Left ventricle myocardium superior (tissue), 1 donor: Measurements from ENCODE around the gene MRRF. TPM values are rescaled to one million over a fixed set of nuclear protein-coding genes. Genes with fewer than 3 reads are reported as not detected.

Source experiments
- ATAC-seq: fragments of 200-7000 bp; cut with Tn5 transposase; one replicate; pipeline ENCODE4 v1.9.1; 2020; ENCODE audit warnings: mild to moderate bottlenecking, moderate library complexity
- DNase-seq: peaks from one replicate; pipeline ENCODE4 v3.0.0-alpha.2; 2020
- intact Hi-C: fragments of 100-400 bp; cut with micrococcal nuclease; formaldehyde crosslinking; loops from one replicate; pipeline ENCODE4 v1.11.0; 2022
- total RNA-seq: library from RNA; stranded (reverse); fragmentation: NEBNext Ultra II Directional; extraction: Animal tissue kit (Norgen Biotek cat#: 25700); gene quantifications from one replicate; pipeline ENCODE4 v1.2.1, GENCODE V29; 2021
- donor health status: DM: no; HTN: yes; CAD: no; lungs with severe emphysema.

Gene MRRF
- total RNA-seq, 1 donor from 2014 or later, result 41.3 TPM

DNA sequence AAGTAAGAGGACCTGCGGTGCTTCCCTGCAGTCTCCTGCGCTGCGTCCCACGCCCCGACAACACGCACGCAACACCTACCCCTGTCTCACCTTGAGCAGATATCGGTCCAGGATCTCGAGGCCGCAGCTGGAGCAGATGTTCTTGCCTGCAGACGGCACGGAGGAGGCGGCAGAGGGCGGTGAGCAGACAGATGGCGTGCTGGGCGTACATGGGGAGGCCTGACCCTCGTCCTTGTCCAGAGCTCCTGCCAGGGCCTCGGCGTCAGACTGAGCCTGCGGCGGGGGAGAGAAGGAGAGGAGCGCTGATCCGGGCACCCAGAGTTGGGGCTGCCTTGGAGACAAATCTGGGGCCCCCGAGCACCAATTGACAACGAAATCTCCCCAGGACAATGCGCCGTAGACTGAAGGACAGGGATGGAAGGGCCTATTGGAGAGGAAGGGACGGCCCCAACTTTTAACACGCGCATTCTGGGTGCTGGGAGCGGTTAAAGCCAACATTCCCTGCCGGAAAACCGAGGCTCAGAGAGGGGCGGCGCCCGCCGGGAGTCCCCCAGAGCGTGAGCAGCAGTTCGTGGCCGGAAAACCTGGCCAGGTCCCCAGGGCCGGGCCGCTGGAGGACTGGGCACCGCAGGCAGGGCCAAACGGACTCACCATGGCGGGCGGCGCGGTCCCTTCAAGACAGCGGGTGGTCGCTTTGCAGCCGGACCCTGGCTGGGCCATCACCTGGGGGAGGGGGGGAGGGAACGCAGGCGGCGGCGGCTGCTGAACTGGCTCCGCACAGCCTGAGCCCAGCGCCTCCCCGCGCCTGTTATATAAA lies 37.7 kb upstream of the MRRF start:
- intact Hi-C loops, result no loop called here
- ATAC-seq, result no peak
- no peak for DNase-seq

DNA sequence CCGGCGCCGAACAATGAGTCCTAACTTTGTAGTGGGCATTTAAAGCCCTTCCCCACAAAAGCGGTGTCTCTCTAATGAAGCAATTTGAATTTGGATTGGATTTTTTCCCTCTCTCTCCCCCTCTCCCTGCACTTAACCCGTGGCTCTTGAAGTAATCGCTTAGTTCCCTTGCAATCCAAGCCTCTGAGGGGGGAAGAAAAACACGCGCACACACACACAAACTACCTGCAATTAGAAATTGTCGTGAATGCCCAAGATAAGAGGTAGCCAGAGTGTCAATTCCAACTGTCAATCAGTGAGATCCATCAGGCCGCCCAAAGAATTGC lies 37.1 kb upstream of the MRRF start:
- intact Hi-C loops, result no loop called here
- ATAC-seq, result no peak
- no peak for DNase-seq

DNA sequence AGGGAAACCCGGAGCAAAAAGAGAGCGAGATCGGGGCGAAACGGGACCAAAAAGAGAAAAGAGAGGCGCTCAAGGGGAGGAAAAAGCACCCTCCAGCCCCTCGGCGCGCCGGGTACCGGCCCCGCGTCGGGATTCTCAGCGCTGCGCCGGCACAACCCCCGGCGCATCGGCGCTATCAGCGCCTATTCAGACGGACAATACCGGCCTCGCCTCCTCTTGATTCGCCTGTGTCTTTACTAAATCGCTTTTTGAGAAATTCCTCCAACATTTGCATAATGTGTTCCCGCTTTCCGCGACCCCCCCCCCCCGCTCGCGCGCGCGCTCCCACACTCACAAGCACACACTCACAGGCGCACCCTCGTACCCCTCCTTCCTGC lies 36.5 kb upstream of the MRRF start:
- no peak for ATAC-seq
- DNase-seq, result no peak
- intact Hi-C loops, result no loop called here

DNA sequence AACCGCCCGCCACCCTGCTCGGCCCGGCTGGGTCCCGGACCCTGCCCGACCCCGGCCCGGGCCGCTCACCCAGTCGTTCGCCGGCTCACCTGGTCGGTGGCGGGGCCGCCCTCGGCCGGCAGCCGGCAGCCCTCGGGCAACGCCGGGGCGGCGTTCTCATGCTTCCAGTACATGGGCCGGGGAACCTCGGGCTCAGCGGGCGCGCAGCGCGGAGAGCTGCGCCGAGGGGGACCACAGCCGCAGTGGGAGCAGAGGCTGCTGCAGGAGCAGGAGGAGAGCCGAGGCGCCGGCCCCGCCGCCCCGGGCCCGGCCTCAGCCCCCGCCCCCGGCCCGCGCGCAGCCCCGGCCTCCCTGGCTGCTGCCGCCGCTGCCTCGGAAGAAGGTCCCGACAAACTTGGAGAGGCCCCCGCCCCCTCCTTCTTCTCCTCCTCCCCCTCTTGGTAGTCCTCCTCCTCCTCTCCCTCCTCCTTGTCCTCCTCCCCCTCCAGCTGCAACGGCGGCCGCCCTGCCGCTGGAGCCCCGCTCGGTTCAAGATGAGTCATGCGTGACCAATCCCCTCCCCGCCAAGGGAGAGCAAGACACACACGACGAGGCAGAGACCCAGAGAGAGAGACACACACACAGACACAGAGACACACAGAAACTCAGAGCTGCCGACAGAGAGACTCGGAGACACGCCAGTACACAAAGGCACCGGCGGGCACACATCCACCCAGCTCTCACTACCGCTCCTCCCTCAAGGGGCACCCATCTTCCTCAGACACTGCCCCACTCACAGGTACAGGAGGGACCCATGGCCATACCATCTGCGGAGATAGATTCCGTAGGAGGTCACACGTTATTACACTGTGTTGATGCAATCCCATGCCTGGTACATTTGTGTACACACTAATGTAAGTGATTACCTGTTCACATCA lies 35.9 kb upstream of the MRRF start, which contains the start of gene LHX6:
TSS of gene LHX6 (minus strand) at position 390 of the 917 bp plus-strand sequence. CDS start at position 173, 217 bp downstream.
- peak; percentile 19 for ATAC-seq
- no peak for DNase-seq
- intact Hi-C loops, result no loop called here

DNA sequence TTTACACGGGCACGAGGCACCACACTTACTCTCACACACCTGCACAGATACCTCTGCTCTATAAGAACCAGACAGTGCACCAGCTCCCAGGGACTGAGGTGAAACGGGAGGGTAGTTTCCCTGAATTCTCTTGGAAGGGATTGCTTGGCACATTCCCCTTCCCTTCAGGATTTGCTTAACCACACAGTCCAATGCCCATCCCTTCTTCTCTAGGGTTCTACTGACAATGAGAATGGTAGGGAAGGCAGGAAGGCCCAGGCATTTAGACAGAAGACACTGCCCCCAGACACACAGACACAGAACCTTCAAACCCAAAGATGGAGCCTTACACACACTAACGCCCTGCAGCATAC lies 35.2 kb upstream of the MRRF start:
- no peak for ATAC-seq
- intact Hi-C loops, result no loop called here
- no peak for DNase-seq

DNA sequence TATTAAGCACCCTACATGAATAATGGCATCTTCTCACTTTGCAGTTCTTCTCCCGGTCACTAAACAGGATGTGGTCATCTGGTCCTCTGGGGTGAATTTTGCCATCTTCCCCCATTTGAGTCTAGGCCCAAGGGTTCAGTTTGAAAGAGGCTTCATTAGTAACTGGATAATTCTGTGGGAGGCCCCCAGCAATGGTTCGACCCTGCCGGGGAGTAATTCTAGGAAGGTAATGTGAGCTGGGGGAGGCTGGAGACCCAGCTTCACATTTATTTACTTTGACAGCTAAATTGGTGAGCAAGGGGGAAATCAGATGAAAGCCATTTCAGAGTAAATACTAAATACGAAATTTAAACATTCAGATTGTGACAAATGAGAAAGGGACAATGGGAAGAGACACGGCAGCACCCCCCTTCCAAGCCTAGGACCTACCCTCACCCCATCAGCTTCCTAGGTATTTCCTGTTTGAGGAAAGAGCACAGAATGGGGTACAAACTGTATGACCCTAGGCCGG lies 31.8 kb upstream of the MRRF start:
- DNase-seq (no peak), ATAC-seq (no peak)
- intact Hi-C loops, result no loop called here

DNA sequence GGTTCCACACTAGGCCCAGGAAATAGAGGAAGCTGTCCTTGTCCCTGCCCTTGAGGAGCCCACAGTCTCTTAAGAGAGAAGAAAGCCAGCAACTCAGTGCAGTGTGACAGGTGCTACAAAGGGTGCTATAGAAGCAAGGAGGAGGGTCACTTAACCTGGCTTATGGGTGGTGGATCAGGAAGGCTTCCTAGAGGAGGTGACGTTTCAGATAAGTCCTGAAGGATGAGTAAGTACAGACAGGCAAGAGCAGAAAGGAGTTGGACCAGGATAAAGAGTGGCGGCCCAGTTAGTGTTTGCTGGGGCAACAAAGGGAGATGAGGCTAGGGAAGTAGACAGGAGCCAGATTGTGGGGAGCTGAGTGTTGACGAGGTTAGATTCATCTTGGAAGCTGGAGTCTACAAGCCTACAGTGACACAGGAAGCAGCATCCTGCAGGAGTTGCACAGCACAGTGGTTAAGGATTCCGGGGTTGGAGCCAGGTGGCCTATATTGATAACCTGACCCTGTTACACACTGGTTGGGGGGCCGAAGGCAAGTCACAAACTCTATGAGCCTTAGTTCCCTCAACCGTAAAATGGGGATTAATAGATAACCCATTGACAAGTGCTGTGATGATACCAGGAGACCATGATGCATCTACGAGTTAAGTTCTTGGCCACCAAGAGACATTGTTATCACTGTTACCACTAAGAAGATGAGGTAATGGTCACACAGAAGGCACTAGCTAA lies 30.5 kb upstream of the MRRF start:
- intact Hi-C loops, result no loop called here
- DNase-seq (no peak), ATAC-seq (no peak)

DNA sequence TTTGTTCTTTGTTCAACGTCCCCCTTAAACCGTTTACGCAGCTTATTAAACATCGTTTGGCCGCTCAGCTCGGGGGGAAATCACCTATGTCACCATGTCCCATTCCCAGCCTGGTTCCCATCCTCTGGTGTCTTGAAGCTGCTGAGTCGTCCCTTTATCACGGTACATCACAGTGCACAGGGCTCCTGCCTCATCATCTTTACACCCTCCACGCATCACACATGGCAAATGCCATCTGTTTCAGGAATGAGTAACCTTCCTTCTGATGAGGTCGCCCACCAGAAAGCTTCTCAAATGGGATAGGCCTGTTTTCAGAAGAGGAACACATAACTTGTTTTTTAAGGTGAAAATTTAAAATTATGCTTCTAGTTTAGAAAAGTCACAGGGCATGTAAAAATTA lies 28.0 kb upstream of the MRRF start:
- intact Hi-C loops, result loop anchor here (5.0 kb wide), 1 partner anchor 86 kb away; no protein-coding TSS in a partner anchor
- DNase-seq (no peak), ATAC-seq (no peak)

DNA sequence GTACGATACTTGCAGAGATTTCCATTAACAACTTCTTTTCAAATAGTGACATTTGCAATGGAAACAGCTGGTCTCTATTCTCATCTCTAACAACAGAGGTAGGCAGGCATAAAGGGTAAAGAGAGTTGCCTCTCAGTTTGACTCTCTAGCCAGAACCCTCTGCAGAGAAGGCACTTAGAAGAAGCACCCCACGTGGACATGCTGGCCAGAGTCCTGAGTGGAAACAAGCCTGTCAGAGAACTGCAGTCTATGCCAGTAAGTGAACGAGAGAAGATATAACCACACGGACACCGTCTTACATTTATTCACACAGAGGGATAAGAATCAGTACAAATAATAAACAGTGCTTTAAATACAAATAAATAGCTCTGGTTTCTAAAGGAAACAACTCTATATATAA lies 25.0 kb upstream of the MRRF start:
- intact Hi-C loops, result loop anchor here (5.0 kb wide), 1 partner anchor 83 kb away; no protein-coding TSS in a partner anchor
- DNase-seq (peak; percentile 63), ATAC-seq (peak; percentile 98)

DNA sequence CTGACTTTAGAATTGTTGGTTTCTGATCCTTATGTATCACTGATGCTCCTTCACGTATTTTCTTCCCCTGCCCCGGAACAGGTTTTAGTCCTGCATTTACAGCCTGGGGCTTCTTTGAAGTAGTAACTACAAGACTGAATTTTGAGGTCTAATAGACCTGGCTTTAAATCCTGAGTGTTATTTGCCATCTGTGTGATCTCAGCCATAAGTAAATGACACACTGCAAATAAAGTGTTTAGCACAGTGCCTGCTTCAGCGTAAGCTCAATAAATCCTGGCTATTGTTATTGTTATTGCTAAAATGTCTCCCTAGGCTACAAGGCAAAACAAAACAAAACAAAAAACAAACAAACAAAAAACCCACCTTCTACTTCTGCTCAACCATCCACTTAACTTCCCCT lies 20.3 kb upstream of the MRRF start:
- intact Hi-C loops, result no loop called here
- no peak for ATAC-seq
- no peak for DNase-seq

DNA sequence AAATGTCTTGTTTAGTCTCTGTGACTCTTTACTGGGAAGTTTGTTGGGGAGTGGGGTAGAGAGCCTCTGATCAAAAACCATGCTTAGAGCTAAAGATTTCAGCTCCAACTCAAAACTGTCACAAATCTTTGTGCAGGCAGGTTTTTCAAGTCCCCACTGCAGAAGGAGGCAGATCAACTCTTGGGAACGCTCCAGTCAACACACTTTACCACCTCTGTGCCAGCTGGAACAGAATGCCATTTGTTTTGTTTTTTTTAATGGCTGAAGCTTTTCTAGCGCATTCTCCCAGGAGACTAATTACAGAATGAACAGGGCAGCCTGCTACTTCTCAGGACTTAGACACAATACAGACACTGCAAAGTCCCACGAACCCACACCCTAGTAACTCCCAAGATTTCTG lies 18.0 kb upstream of the MRRF start:
- intact Hi-C loops, result no loop called here
- DNase-seq (no peak), ATAC-seq (no peak)

DNA sequence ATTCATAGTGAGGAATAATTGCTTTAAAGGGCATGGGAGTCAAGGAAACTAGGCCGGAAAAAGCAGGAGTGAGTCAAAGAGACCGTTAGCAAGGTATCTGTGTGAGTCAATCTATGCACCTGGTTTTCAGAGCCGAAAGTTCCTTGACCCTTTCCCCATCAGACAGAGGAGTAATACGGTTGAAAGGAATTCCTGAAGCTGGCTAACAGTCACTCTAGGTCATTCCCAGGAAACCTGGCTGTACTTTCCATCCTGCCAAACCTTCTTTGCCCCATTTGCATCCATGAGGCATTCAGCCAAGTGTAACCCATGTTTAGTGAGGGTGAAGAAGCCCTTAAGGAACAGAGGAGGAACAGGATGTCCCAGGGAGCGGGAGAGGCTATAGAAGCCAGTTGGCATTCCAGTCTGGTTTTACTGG lies 16.2 kb upstream of the MRRF start:
- ATAC-seq, result no peak
- DNase-seq, result no peak
- intact Hi-C loops, result no loop called here

DNA sequence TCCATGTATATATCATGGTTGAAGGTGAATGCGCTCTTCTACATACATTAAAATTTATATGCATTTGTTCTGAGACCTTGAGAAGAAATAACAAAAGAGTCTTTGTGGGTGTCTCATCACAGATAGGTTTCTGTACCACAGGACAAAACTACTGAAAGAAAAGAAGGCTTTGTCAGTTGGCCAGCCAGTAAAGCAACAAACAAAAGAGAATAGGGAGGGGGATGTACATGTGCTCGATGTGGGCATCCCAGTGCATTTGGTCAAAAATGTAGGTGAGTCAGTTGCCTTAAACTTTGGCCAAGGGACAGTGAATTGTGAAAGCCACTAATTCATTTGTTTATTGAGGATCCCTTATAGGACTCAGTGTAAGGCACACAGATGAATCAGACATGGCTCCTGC lies 13.3 kb upstream of the MRRF start:
- DNase-seq (no peak), ATAC-seq (no peak)
- intact Hi-C loops, result no loop called here

DNA sequence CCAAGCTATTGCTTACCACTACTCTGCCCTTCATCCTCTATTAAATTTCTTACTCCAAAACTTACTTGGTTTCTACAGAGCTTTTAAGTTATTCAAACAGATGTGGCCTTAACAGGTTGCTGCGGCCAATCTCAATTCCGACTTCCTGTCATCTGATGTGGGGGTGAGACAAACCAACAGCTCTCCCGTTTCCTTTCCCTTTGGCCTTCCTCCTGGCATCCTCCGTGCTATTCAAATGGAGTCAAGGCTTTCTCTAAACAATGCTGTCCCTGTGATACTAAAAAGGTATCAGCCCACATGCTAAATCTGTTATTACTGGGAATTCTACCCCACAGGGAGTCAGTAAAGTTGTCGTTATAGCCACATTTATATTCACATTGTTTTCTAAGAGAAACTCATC lies 11.9 kb upstream of the MRRF start:
- no peak for DNase-seq
- intact Hi-C loops, result no loop called here
- ATAC-seq, result peak; percentile 63

DNA sequence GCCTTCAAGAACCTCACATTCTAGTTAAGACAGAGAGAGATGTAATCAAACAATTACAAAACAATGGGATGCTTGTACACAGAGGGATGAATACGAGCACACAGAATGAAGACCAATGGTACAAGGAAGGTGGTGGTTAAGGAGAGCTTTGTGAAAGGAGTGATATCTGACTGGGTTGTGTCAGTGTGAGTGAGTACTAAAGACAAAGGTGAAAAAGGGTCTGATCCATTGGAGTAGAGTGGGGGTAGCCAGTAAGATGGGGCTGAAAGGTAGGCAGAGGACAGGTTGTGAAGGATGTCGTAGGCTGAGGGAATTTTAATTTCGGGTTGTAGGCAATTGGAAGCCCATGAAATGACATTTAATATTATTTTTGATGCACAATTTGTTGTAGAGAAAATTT lies 9.9 kb upstream of the MRRF start:
- intact Hi-C loops, result no loop called here
- ATAC-seq (no peak), DNase-seq (no peak)

DNA sequence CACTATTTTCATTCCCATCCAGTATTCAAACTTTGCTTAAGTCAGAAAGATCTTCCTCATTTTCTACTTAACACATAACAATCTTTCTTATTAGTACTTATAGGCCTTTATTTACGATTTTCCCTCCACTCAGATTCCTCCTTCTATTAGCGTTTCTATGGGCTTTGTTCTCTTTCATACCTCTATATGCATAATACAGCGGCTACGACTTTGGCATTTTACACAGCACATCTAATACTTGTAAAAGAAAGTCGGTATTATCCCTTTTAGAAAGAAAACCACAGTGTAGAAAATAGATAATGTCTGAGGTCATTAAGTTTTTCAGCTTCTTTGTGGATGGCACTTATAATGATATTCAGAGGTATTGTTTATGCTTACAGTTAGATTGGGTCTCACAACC lies 8.5 kb upstream of the MRRF start:
- no peak for ATAC-seq
- no peak for DNase-seq
- intact Hi-C loops, result no loop called here

DNA sequence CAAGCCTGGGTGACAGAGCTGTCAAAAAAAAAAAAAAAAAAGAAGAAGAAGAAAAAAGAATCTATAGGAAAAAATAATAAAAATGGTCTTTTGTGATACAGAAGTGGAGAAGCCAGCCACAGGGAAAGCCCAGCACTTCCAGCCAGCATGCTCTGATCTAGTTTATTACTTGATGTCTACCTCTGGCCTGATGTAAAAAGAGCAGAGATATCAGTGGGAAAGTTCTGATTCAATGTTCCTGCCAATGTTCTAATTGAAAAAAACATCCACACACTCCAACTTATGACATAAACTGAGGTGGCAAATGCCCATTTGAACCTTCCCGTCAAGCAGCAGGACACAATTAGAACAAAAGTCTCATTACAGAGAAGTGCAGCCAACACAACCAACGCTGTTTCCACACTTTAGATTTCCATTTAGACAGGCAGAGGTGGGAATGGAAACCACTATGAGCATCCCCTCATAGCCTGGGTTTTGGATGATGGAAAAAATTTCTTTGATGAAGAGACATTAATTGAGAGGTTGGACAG lies 5.7 kb upstream of the MRRF start:
- peak; percentile 65 for ATAC-seq
- intact Hi-C loops, result no loop called here
- DNase-seq, result no peak

DNA sequence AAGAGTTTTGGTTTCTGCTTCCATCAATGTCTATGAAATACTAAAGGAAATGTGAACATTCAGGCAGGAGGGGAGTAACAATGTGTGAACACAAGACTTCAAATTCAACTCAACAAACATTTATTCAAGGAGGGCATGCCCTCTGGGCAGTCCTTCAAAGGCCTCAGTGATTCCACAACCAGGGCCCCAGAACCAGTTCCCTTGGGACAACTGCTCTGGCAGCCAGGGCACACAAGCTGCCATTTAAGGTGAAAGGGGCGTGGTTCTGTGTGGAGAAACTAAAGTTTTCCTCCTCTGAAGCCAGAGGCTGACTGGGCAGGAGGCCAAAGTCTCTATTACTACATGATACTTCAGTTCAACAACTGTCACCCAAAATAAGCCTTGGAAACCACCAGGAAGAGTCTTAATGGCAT lies 3.2 kb upstream of the MRRF start:
- intact Hi-C loops, result no loop called here
- peak; percentile 11 for ATAC-seq
- DNase-seq, result peak; percentile 45

DNA sequence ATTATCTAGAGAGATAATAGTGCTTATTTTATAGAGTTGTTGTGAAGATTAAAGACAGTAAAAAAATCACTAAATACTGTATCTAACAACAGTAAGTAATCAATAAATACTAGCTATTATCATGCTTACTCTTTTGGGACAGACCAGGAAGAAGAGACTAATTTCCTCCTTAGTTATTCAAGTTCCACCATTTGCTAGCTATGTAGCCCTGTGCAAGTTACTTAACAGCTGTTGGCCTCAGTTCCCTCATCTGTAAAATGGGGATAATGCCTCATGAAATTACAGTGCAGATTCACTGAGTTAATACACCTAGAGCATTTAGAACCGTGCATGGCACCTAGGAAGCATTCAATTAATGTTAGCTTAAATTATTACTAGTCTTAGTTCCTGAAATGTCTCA lies 2.6 kb upstream of the MRRF start:
- DNase-seq, result no peak
- intact Hi-C loops, result no loop called here
- no peak for ATAC-seq
